Measurements from ENCODE around the gene STYK1.

The STYK1 gene

DNA sequence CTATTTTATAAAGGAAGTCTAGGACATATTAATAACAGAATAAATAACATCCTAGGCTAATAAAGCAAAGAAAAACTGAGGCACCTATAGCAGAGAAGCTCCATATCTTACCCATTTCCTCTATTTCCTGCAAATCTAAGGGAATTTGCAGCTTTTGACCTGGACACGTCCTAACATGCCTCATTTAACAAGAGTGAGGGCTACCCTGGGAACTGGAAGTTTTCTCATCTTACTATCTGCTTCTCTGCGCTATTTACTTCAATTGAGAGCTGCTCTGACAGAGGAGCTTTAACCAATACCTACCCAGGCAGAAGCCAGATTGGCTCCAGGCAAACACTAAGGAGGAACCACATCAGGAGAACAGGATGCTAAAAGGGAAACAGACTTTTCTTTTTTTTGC, 43.6 kb upstream of the STYK1 start:
- Histone ChIP-seq H3K4me3 (ENCODE audit: low read depth, low read length) (no peak overlapping the region), H3K9me3 (ENCODE audit: control insufficient read depth, low read length) (no peaks in the 10 kb centered on the region), H3K4me2 (ENCODE audit: low read length) (no peak overlapping the region), H3K4me1 (peaks cover 8% of the 10 kb centered on the region), H3K27me3 (ENCODE audit: control insufficient read depth, insufficient read depth, low read length) (no peaks in the 10 kb centered on the region), H3K9ac (no peak overlapping the region), H3K36me3 (ENCODE audit: control insufficient read depth, insufficient read depth, low read length) (no peaks in the 10 kb centered on the region), H3K79me2 (peaks cover 14% of the 10 kb centered on the region), H2AFZ (no peak overlapping the region), H3K27ac (no peak overlapping the region)
- TF ChIP-seq, protein P1, sequence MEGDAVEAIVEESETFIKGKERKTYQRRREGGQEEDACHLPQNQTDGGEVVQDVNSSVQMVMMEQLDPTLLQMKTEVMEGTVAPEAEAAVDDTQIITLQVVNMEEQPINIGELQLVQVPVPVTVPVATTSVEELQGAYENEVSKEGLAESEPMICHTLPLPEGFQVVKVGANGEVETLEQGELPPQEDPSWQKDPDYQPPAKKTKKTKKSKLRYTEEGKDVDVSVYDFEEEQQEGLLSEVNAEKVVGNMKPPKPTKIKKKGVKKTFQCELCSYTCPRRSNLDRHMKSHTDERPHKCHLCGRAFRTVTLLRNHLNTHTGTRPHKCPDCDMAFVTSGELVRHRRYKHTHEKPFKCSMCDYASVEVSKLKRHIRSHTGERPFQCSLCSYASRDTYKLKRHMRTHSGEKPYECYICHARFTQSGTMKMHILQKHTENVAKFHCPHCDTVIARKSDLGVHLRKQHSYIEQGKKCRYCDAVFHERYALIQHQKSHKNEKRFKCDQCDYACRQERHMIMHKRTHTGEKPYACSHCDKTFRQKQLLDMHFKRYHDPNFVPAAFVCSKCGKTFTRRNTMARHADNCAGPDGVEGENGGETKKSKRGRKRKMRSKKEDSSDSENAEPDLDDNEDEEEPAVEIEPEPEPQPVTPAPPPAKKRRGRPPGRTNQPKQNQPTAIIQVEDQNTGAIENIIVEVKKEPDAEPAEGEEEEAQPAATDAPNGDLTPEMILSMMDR (IDR thresholded peaks at IDR 0.05): no peak

DNA sequence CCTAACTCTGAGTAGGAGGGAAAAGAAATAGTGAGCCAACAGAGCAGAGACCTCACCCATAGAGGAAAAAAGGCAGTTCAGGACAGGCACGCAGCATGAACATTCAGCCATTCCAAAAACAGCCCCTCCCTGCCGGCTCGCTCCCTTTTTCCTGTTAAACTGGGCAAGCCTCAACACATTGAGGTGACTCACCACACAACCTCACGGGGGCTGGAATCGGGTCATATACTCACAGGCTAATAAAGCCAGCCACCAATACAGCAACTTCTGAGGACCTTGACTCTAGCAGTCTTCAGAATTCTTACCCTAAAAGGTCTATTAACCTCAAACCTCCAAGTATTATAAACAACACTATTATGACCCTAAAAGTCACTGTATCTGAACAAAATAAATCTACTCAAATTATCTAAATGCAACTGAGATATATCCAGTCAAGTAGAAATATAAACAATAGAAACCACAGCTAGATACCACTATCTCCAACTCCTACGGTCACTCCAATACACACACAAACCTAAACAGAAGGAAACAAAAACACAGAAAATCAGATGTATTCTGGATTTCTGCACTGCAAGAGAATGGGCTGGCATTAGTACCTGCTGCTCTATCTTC, 43.0 kb upstream of the STYK1 start:
- Histone ChIP-seq H3K4me2 (ENCODE audit: low read length) (no peak overlapping the region), H3K9ac (no peak overlapping the region), H3K27me3 (ENCODE audit: control insufficient read depth, insufficient read depth, low read length) (no peaks in the 10 kb centered on the region), H3K9me3 (ENCODE audit: control insufficient read depth, low read length) (no peaks in the 10 kb centered on the region), H3K27ac (no peak overlapping the region), H3K4me3 (ENCODE audit: low read depth, low read length) (no peak overlapping the region), H3K79me2 (peaks cover 8% of the 10 kb centered on the region), H3K36me3 (ENCODE audit: control insufficient read depth, insufficient read depth, low read length) (no peaks in the 10 kb centered on the region), H3K4me1 (peaks cover 8% of the 10 kb centered on the region), H2AFZ (no peak overlapping the region)
- TF ChIP-seq, protein P1 (IDR thresholded peaks at IDR 0.05): no peak

DNA sequence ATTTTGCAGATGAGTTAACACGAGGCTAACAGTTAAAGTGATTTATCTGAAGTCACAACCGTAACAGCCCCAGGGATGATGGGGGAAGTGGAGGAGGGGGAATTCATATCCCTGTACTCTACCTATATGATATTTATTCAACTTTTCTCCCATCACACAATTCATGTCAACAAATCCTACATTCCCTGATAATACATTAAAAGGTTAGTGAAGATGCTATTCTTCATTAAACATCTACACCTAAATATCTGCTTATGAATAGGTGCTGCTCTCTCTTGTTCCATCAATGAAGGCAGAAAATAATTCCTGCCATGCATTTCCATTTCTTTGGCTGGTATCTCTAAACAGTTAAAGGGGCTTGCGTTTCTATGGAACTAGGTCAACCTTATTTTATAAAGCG, 42.4 kb upstream of the STYK1 start:
- no peak overlapping the region for H3K4me3 ChIP-seq (ENCODE audit: low read depth, low read length)
- peaks cover 4% of the 10 kb centered on the region for H3K79me2 ChIP-seq
- H3K4me1 ChIP-seq: peaks cover 4% of the 10 kb centered on the region
- no peaks in the 10 kb centered on the region for H3K36me3 ChIP-seq (ENCODE audit: control insufficient read depth, insufficient read depth, low read length)
- H3K9ac ChIP-seq: no peak overlapping the region
- H3K9me3 ChIP-seq (ENCODE audit: control insufficient read depth, low read length): no peaks in the 10 kb centered on the region
- no peak overlapping the region for H2AFZ ChIP-seq
- H3K4me2 ChIP-seq (ENCODE audit: low read length): no peak overlapping the region
- H3K27me3 ChIP-seq (ENCODE audit: control insufficient read depth, insufficient read depth, low read length): no peaks in the 10 kb centered on the region
- H3K27ac ChIP-seq: no peak overlapping the region
- TF ChIP-seq, protein P1 (IDR thresholded peaks at IDR 0.05): no peak

DNA sequence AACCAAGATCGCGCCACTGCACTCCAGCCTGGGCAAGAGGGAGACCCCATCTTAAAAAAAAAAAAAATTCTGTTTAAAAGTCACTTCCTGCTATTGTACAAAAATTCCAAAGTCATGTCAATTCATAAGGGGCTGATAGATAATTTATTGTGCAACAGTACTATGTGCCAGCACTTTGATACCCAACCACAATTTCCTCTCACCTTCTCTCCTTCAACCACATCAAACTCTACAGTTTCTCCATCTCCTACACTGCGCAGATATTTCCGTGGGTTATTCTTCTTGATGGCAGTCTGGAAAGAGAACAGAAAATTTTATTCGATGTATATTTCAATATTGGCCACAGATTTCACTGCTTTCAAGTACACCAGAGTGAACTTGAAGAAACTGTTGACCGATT, 41.6 kb upstream of the STYK1 start:
- Histone ChIP-seq H3K27ac (no peak overlapping the region), H3K27me3 (ENCODE audit: control insufficient read depth, insufficient read depth, low read length) (no peaks in the 10 kb centered on the region)
- TF ChIP-seq, protein P1 (IDR thresholded peaks at IDR 0.05): no peak

DNA sequence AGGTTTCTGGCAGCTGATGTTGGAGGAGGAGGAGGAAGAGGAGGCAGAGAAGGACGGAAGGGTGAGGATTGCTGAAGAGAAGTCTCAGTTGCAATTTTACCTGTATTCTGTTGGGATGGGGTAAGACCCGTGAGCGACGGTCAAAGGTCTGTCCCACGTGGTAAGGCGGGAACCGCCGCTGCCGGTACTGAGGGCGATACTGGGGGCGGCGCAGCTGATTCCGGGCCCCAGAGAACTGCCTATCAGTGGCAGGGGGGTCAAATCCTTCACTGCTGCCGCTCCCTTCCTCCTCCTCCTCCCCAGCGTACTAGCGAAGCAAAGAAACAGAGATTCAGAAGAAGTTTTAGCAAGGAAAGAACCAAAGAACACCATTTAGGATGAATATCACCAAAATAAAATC, 36.0 kb upstream of the STYK1 start:
- no peak overlapping the region for H3K4me3 ChIP-seq (ENCODE audit: low read depth, low read length)
- no peaks in the 10 kb centered on the region for H3K79me2 ChIP-seq
- TF ChIP-seq, protein P1 (IDR thresholded peaks at IDR 0.05): no peak
- no peaks in the 10 kb centered on the region for H3K36me3 ChIP-seq (ENCODE audit: control insufficient read depth, insufficient read depth, low read length)
- H3K27ac ChIP-seq: no peak overlapping the region
- no peaks in the 10 kb centered on the region for H3K27me3 ChIP-seq (ENCODE audit: control insufficient read depth, insufficient read depth, low read length)
- no peak overlapping the region for H2AFZ ChIP-seq
- no peaks in the 10 kb centered on the region for H3K4me1 ChIP-seq
- no peak overlapping the region for H3K9ac ChIP-seq
- no peak overlapping the region for H3K4me2 ChIP-seq (ENCODE audit: low read length)
- no peaks in the 10 kb centered on the region for H3K9me3 ChIP-seq (ENCODE audit: control insufficient read depth, low read length)

More for the DNA sequence above, 41.6 kb upstream of the STYK1 start:
- H3K9me3 ChIP-seq (ENCODE audit: control insufficient read depth, low read length): no peaks in the 10 kb centered on the region
- H3K4me2 ChIP-seq (ENCODE audit: low read length): no peak overlapping the region
- no peak overlapping the region for H3K4me3 ChIP-seq (ENCODE audit: low read depth, low read length)
- no peaks in the 10 kb centered on the region for H3K36me3 ChIP-seq (ENCODE audit: control insufficient read depth, insufficient read depth, low read length)
- no peaks in the 10 kb centered on the region for H3K4me1 ChIP-seq
- no peak overlapping the region for H2AFZ ChIP-seq
- peaks cover 4% of the 10 kb centered on the region for H3K79me2 ChIP-seq
- no peak overlapping the region for H3K9ac ChIP-seq
